Common myeloid progenitor, CD34-positive (primary cell): ENCODE measurements around the gene IL17RE.

Experiments used
- CTCF ChIA-PET: fragments of 350-600 bp; sonication (Branson Sonifier 250); formaldehyde crosslinking; loops from one replicate; lab custom pipeline; 2021; ENCODE audit warnings: antibody characterized with exemption; lab: Charles Lee
- POLR2A ChIA-PET: fragments of 350-600 bp; sonication (Branson Sonifier 250); formaldehyde crosslinking; loops from one replicate; lab custom pipeline; 2021; ENCODE audit warnings: antibody characterized with exemption; lab: Charles Lee
- DNase-seq, 3 donors: peaks; one replicate each; pipeline versions ENCODE4 v3.0.0 to v3.0.0-alpha.2; 2013
- H3K27ac ChIP-seq, 2 experiments: 1 replicate in 1 of 2; 2 replicates in 1 of 2; pipeline ENCODE4 v1.7.0; 2013; ENCODE audit warnings: inconsistent platforms in 2 of 2, low read length in 2 of 2, mild to moderate bottlenecking in 2 of 2, low read depth in 1 of 2, moderate library complexity in 1 of 2; ENCODE audit not compliant: severe bottlenecking in 2 of 2, insufficient read depth in 1 of 2, poor library complexity in 1 of 2
- H3K27me3 ChIP-seq, 5 experiments: replicated peaks in 2 of 5; 1 replicate in 3 of 5; 2 replicates in 2 of 5; pipeline versions ENCODE4 v1.6.1 to v1.7.0; 2013; ENCODE audit warnings: low read length in 4 of 5, mild to moderate bottlenecking in 2 of 5, moderate library complexity in 2 of 5, inconsistent platforms in 1 of 5; ENCODE audit not compliant: insufficient read depth in 5 of 5, control insufficient read depth in 4 of 5
- H3K36me3 ChIP-seq, 4 experiments: 1 replicate in 2 of 4; 2 replicates in 2 of 4; pipeline versions ENCODE4 v1.6.1 to v1.7.0; 2013; ENCODE audit warnings: low read length in 3 of 4, control low read depth in 1 of 4, mild to moderate bottlenecking in 1 of 4; ENCODE audit not compliant: control insufficient read depth in 4 of 4, insufficient read depth in 4 of 4
- H3K4me1 ChIP-seq, 4 experiments: 1 replicate in 3 of 4; 2 replicates in 1 of 4; pipeline versions ENCODE4 v1.6.1 to v1.7.1; 2013; ENCODE audit warnings: low read length in 3 of 4, mild to moderate bottlenecking in 3 of 4, control low read depth in 1 of 4, inconsistent platforms in 1 of 4, moderate library complexity in 1 of 4; ENCODE audit not compliant: control insufficient read depth in 4 of 4, insufficient read depth in 4 of 4; ENCODE audit errors: control extremely low read depth in 1 of 4
- H3K4me3 ChIP-seq, 7 experiments: 1 replicate in 4 of 7; 2 replicates in 3 of 7; pipeline versions ENCODE4 v1.5.1 to v1.7.0; 2013; ENCODE audit warnings: mild to moderate bottlenecking in 7 of 7, low read length in 6 of 7, moderate library complexity in 6 of 7, inconsistent platforms in 2 of 7, low read depth in 2 of 7, control low read depth in 1 of 7; ENCODE audit not compliant: insufficient read depth in 4 of 7, control insufficient read depth in 1 of 7; ENCODE audit errors: extremely low read depth in 1 of 7
- H3K9me3 ChIP-seq, 5 experiments: 1 replicate in 4 of 5; 2 replicates in 1 of 5; pipeline versions ENCODE4 v1.6.1 to v1.7.1; 2013; ENCODE audit warnings: low read length in 4 of 5, mild to moderate bottlenecking in 2 of 5, inconsistent platforms in 1 of 5, low read depth in 1 of 5, moderate library complexity in 1 of 5; ENCODE audit not compliant: control insufficient read depth in 4 of 5, insufficient read depth in 2 of 5; ENCODE audit errors: control extremely low read depth in 1 of 5
- WGBS: methylation state at CpG from one replicate; pipeline ENCODE4 v1.1.5; 2013; ENCODE audit not compliant: insufficient coverage; 5-methylcytosine and 5-hydroxymethylcytosine counted together

The IL17RE gene

DNA sequence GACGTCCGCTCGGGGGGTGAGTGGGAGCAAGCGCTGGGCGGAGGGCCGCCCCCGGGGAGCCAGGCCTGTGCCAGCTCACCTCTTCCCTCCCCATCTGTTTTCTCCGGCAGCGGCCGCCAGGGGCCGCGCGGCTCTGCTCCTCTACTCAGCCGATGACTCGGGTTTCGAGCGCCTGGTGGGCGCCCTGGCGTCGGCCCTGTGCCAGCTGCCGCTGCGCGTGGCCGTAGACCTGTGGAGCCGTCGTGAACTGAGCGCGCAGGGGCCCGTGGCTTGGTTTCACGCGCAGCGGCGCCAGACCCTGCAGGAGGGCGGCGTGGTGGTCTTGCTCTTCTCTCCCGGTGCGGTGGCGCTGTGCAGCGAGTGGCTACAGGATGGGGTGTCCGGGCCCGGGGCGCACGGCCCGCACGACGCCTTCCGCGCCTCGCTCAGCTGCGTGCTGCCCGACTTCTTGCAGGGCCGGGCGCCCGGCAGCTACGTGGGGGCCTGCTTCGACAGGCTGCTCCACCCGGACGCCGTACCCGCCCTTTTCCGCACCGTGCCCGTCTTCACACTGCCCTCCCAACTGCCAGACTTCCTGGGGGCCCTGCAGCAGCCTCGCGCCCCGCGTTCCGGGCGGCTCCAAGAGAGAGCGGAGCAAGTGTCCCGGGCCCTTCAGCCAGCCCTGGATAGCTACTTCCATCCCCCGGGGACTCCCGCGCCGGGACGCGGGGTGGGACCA is 30.4 kb downstream of the IL17RE start:
- peak overlapping the region; percentile 19 to 87 (median 76) for H3K4me3 ChIP-seq
- under 1% methylated on average over 51 of the region's 77 CpGs for WGBS
- peaks cover 5 to 31% (median 26%) of the 10 kb centered on the region in 4 experiments for H3K4me1 ChIP-seq
- ChIA-PET CTCF (interaction anchor here (0.6 to 4.1 kb wide), 34 partner anchors 8 to 367 kb away, joined by 3 to 22 read pairs (median 4); partner anchors contain the start of genes FANCD2, IL17RC, IL17RE and JAGN1), POLR2A (interaction anchor here (0.6 to 2.9 kb wide), 22 partner anchors 9 to 387 kb away, joined by 3 to 21 read pairs (median 4); partner anchors contain the start of genes EMC3, FANCD2, IL17RC and IL17RE)
- peaks cover 6 to 28% (median 15%) of the 10 kb centered on the region in 4 experiments for H3K36me3 ChIP-seq
- no peaks in the 10 kb centered on the region for H3K27me3 ChIP-seq
- H3K9me3 ChIP-seq: peaks cover 0 to 4% (median 0%) of the 10 kb centered on the region in 5 experiments
- DNase-seq: peak; percentile 90 to 94 (median 94)
- H3K27ac ChIP-seq: peak overlapping the region; percentile 98 to 99

DNA sequence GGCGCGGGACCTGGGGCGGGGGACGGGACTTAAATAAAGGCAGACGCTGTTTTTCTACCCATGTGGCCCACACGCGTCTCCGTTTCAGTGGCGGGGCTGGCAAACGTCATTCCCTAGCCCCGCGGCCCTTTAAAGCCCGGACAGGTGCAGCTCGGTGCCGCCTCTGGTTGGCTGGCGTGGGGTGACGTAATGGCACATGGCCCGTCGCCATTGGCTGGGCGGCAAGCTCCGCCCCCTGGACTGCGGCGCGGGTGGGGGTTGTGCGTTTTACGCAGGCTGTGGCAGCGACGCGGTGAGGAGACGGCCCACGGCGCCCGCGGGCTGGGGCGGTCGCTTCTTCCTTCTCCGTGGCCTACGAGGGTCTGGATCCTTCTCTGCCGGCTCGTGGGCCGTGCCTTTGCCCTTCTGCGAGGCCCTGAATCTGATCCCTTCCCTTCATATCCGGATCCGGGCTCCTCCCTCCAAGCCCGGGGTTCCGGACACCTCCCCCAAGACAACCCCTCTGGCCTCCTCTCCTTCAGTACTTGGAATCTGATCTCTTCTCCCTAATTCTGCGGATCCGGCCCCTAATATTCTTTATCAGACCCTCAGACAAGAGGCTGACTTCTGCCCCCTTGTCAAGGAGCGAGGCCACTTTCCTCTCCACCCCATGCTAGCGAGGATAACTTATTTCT is 31.1 kb downstream of the IL17RE start, which contains the start of gene CRELD1:
Gene CRELD1, plus strand, starts transcription at position 274 of the 674 bp plus-strand sequence. CDS start 605 bp downstream, outside the sequence.
- Histone ChIP-seq H3K4me1 (peaks cover 5 to 31% (median 26%) of the 10 kb centered on the region in 4 experiments), H3K36me3 (peaks cover 6 to 29% (median 16%) of the 10 kb centered on the region in 4 experiments), H3K4me3 (peak within 1 kb of the TSS; percentile 27 to 87 (median 76)), H3K27ac (peak within 1 kb of the TSS; percentile 98 to 99), H3K9me3 (peaks cover 0 to 4% (median 0%) of the 10 kb centered on the region in 5 experiments), H3K27me3 (no peaks in the 10 kb centered on the region)
- under 1% methylated on average over 46 of the region's 50 CpGs for WGBS
- DNase-seq: peak; percentile 95 to 98 (median 98)
- CTCF ChIA-PET: interaction anchor here (1.0 to 4.1 kb wide), 20 partner anchors 9 to 93 kb away, joined by 3 to 22 read pairs (median 5); partner anchors contain the start of genes IL17RE, JAGN1 and PRRT3
- POLR2A ChIA-PET: interaction anchor here (0.6 to 2.9 kb wide), 18 partner anchors 9 to 387 kb away, joined by 3 to 21 read pairs (median 5); partner anchors contain the start of genes EMC3, FANCD2, IL17RC and RPUSD3

DNA sequence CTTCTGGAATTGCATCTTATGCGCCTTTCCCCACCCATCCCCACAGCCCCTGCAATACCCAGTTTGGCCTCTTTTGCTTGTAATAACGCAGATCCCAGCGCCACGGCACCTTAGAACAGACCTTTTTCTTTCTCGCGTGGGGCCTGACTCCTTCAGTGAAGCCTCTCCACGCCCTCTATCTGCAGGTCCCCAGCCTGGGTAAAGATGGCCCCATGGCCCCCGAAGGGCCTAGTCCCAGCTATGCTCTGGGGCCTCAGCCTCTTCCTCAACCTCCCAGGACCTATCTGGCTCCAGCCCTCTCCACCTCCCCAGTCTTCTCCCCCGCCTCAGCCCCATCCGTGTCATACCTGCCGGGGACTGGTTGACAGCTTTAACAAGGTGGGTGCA is 31.6 kb downstream of the IL17RE start:
- DNase-seq: peak; percentile 76 to 85 (median 82)
- peaks cover 0 to 4% (median 0%) of the 10 kb centered on the region in 5 experiments for H3K9me3 ChIP-seq
- no peaks in the 10 kb centered on the region for H3K27me3 ChIP-seq
- peak overlapping the region; percentile 27 to 87 (median 76) for H3K4me3 ChIP-seq
- CTCF ChIA-PET: interaction anchor here (1.1 to 2.9 kb wide), 6 partner anchors 11 to 63 kb away, joined by 3 to 15 read pairs (median 6); partner anchors contain the start of gene PRRT3
- H3K27ac ChIP-seq: peak overlapping the region; percentile 98 to 99
- WGBS: 15% methylated on average over 11 of the region's 11 CpGs
- H3K36me3 ChIP-seq: peaks cover 6 to 29% (median 16%) of the 10 kb centered on the region in 4 experiments
- H3K4me1 ChIP-seq: peaks cover 5 to 31% (median 26%) of the 10 kb centered on the region in 4 experiments
- POLR2A ChIA-PET: interaction anchor here (0.7 to 2.9 kb wide), 4 partner anchors 8 to 43 kb away, joined by 3 to 21 read pairs (median 12); no protein-coding TSS in a partner anchor

DNA sequence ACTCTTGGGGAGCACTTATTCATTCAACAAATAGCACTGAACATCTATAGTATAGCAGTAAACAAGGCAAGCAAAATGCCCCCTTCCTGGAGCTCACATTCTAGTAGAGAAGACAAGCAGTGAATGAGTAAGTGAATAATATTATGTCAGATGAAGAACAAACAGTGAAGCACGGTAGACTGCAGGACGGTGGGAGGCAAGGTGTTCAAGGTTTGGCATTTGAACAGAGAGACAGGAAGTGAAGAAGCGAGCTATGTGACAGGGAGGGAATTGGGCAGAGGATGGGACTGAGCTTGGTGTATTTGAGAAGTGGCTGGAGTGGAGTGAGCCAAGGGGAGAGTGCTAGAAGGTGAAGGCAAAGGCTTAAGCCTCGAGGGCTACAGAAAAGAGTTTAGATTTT is 32.3 kb downstream of the IL17RE start:
- H3K4me1 ChIP-seq: peaks cover 5 to 31% (median 26%) of the 10 kb centered on the region in 4 experiments
- peak overlapping the region in 2 of 7 experiments; percentile 23 to 86 for H3K4me3 ChIP-seq
- WGBS: 90% methylated on average over 3 of the region's 4 CpGs
- DNase-seq: no peak
- peaks cover 6 to 29% (median 16%) of the 10 kb centered on the region in 4 experiments for H3K36me3 ChIP-seq
- H3K9me3 ChIP-seq: peaks cover 0 to 4% (median 0%) of the 10 kb centered on the region in 5 experiments
- peak overlapping the region in 1 of 2 experiments; percentile 99 for H3K27ac ChIP-seq
- ChIA-PET CTCF (interaction anchor here (1.2 to 1.8 kb wide), 4 partner anchors 10 to 42 kb away, joined by 3 to 9 read pairs (median 4); no protein-coding TSS in a partner anchor), POLR2A (interaction anchor here (0.6 to 2.9 kb wide), 3 partner anchors 11 to 42 kb away, joined by 3 to 21 read pairs (median 5); no protein-coding TSS in a partner anchor)
- no peaks in the 10 kb centered on the region for H3K27me3 ChIP-seq

DNA sequence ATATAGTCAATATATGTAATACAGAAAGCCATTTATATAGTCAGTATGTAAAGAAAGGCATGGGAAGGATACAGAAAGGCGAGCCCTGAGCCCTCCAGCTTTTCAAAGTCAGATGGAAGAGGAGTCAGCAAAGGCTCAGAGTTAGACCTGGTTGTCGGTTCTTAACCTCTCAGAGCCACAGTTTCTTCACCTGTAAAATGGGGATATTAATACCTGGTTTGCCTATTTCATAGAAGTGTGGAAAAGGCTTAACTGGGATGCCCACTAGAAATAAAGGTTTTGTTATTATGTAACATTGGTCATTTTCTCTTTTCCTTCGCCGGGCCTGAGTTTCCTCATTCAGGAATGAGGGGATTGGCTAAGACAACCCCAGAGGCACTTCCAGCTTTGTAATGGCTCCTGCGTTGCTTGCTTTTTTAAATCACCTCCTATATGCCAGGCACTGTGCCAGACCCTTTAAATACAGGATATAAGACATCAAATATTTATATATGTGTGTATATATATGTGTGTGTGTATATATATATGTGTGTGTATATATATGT is 33.4 kb downstream of the IL17RE start:
- ChIA-PET POLR2A (interaction anchor here (0.6 kb wide), 1 partner anchor 440 kb away, joined by 4 read pairs; no protein-coding TSS in a partner anchor), CTCF (interaction anchor here (1.4 to 1.8 kb wide), 2 partner anchors 10 to 14 kb away, joined by 4 to 9 read pairs; no protein-coding TSS in a partner anchor)
- no peaks in the 10 kb centered on the region for H3K27me3 ChIP-seq
- no peak overlapping the region for H3K4me3 ChIP-seq
- no peak overlapping the region for H3K27ac ChIP-seq
- H3K9me3 ChIP-seq: no peaks in the 10 kb centered on the region
- WGBS: 100% methylated on average over 1 of the region's 5 CpGs
- H3K36me3 ChIP-seq: peaks cover 6 to 29% (median 19%) of the 10 kb centered on the region in 4 experiments
- peaks cover 5 to 31% (median 26%) of the 10 kb centered on the region in 4 experiments for H3K4me1 ChIP-seq
- DNase-seq: no peak
